K562 treated with DMSO at 1 percent for 24 hours (cell line): ENCODE data around the gene LSM6. TPM values are rescaled to one million over a fixed set of nuclear protein-coding genes. Genes with fewer than 3 reads are reported as not detected.

Experiments used
- total RNA-seq: library from RNA; unstranded; fragments of 300-600 nt; gene quantifications from 2 replicates; pipeline ENCODE4 v1.2.3, GENCODE V29; 2022; ENCODE audit warnings: low read depth; ENCODE audit not compliant: insufficient read depth

LSM6 gene
- 32.3 and 33.7 TPM in 2 replicates for total RNA-seq

DNA sequence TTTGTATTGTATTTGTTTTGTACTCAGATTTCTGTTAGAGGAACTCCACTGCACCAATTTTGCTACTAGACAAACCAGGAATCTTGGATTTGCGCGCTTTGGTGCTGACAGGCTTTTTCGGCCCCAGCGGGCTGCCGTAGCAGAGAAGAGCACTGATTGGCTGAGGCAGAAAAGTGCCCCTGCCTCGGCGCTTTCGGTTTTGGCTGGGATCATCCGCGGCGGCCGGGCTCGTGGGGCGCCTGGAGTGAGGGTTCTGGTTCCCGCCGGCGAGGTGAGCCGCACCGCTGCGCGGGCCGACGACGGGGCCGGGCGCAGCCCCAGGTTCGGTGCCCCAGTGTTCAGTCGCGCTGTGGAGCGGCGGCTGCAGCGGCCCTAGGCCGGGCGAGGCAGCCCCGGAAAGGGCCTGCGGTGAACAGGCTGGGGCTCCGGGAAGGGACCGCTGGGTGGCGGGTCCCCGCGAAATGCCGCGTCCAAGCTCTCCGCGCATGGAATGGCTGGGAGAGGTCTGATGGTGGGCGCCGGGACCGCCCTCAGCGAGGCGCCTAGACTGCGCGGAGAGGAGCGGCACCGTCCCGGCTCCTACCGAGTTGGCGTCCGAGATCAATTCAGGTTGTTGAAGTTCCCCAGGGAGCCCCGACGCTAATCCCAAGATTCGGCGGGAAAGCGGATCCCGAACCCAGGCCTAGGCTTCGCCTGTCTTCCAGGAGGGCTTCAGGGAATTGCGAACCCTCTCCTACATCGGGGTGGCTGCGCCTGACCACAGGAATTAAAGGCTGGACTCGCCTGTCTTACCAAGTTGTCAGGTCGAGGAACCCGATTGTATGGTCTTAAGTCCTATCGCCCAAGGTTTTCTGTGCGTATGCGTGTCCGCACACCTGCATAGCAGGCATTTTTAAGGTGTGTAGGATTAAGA, at the start of gene LSM6:
Gene LSM6 (plus strand): TSS at position 178 of the 913 bp plus-strand sequence. CDS start 7,204 bp downstream, outside the sequence.

DNA sequence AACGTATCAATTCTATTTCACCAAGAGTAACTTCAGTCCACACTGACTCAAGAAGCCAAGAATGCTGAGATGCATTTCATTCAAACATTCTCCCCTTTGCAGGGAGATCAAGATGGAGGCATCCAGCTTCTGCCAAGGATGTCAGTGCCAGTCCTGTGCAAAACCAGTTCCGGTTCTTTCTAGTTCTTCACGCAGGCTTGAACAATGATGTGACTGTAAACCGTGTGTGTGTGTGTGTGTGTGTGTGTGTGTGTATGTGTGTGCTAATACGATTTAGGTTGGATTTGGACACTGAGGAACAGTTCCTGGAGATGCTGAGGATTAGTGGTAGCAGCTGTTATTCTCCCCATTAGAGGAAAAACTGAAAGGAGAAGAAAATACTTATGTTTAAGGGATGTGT, 38.7 kb downstream of the LSM6 start, which contains the start of gene REELD1:
Gene REELD1 (plus strand): TSS at position 301 of the 400 bp plus-strand sequence. CDS start 2,415 bp downstream, outside the sequence.

Other genes with a start within 250 kb of the LSM6 start
- gene ZNF827, start 236.9 kb upstream of the LSM6 start, total RNA-seq, result not detected in 2 replicates
- gene REELD1, start 38.8 kb downstream of the LSM6 start, total RNA-seq, result not detected in 2 replicates